ENCODE data around the gene ARHGEF10L.
A peak's percentile ranks its signal among the peaks of the same experiment; 100 is the strongest.

The ARHGEF10L gene

DNA sequence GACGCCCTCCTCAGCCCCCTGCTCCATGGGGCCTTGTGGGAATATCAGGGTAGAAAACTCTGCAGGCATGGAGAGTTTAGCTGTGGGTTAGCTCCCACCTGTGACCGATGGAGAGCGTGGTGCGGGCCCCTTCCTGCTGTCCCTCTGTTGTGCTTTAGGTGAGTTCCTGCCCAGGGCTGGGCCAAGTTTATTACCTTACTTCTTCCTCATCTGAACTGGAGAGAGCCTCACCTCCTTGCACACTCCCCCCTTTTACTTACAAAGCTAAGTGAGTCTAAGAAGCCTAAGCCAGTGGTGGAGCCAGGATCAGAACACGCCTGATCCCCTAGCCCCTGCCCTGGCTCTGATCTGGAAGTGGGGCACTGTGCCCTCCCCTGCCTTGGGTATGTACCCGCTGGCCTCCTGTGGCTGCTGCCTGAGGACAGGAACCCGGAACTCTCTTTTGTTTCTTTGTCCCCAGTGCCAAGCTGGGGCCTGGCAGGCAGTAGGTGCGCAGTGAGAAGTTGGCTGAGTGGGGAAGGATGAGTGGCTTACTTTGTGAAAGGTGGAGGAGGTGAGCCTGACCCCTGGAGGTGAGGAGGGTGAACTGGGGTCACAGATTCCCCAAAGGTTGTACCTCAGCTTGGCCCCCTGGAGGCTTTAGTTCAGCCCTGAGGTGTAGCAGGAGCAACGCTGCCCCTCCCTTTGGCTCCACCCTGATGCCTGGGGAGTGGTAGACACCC, 32.9 kb downstream of the ARHGEF10L start:
- DNase-seq, result no peak

DNA sequence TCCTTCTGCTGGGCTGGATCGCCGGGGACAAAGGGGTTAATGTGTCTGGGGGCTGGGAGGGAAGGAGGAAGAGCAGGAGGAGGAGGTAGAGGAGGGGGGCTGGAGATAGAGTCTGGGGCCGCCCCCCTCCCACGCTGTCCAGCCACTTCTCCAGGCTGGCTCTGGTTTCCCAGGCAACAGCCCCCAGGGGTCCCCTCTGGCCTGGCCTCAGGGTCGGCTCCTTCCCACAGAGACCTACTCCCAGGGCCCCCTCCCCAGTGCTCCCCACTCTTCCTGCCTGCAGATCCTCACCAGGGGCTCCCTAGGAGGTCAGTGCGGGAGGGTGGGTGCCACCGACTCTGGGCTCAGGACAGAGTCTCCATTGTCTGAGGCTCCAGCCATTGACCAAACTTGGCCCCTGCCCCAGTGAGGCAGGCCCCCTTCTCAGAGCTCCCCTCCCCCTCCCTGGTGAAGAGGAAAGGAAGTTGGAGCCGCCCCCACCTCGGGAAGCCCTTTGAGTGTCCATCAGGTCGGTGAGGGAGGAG, 34.1 kb downstream of the ARHGEF10L start:
- peak in 1 of 3 experiments; percentile 59 for DNase-seq

DNA sequence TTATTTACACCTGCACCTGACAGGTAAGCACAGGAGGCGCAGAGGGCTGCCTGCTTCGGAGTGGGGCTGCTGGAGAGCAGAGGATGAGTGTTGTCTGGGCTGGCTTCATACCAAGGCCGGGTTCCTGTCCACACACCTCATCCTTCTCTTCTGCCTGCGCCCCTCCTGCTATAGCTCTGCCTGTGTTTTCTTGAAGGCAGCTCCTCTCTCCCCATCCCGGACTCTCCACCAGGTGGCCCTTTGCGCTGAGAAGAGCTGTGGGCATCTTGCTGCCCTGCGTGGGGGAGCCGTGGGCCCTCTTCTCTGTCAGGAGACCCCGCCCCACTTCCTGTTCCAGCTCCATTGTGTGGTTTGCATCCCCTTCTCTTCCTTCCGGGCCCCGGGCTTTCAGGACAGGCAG, 35.0 kb downstream of the ARHGEF10L start:
- DNase-seq, result peak in 2 of 3 experiments; percentile 15 to 50

GRCh38 chr1:17575797-17576518, 36.5 kb downstream of the ARHGEF10L start:
- DNase-seq, result peak in 1 of 3 experiments; percentile 33

DNA sequence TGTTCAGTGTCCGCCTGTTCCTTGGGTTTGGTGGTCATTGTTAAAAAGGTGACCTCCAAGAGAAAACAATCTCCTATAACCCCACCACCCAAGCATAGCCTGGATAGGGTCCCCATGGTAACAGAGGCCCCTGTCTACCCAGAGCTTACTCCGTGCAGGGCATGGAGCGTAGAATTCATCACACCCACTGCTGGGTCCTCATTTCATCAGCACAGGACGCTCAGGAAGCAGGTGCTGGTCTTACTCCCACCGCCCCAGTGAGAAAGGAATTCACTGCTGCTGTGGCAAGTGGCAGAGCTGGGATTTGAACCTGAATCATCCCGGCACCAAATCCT, 37.0 kb downstream of the ARHGEF10L start:
- DNase-seq, result no peak

GRCh38 chr1:17577907-17578297, 38.4 kb downstream of the ARHGEF10L start:
- DNase-seq, result no peak

- peak in 1 of 3 experiments; percentile 16 for DNase-seq
Observed at GRCh38 chr1:17579951-17580939, 40.7 kb downstream of the ARHGEF10L start.

DNA sequence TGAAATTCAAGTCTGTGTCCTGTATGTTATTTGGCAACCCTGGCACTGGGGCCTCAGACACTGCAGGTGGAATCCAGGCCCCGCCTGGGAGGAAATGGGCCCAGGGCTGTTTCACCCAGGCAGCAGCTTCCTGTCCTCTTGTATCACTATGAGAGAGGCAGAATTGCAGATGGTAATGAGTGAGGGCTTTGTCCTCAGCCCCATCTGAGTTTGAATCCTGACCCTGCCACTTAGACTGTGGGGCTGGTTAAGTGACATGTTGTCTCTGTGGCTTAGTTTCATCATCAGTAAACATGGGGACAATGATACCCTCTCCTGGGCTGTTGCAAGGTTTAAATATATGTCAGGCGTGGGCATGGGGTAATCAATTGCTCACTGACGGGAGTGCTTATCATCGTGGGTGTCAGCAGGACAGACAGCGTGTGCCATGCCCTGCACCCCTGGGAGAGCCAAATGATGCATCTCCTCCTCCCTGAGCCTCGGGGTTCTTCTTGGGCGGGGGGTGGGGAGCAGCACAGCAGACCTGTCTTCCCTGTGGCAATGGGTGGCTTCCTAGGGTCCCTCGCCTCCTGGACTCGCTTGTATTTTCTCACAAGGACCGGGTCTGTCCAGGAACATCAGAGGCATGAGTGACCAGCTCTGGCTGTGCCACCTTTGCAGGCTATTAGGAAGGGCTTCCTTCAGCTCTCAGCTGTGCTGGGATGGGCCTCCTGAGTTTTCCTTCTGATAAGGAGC, 42.1 kb downstream of the ARHGEF10L start:
- DNase-seq, result peak in 2 of 3 experiments; percentile 12 to 51

DNA sequence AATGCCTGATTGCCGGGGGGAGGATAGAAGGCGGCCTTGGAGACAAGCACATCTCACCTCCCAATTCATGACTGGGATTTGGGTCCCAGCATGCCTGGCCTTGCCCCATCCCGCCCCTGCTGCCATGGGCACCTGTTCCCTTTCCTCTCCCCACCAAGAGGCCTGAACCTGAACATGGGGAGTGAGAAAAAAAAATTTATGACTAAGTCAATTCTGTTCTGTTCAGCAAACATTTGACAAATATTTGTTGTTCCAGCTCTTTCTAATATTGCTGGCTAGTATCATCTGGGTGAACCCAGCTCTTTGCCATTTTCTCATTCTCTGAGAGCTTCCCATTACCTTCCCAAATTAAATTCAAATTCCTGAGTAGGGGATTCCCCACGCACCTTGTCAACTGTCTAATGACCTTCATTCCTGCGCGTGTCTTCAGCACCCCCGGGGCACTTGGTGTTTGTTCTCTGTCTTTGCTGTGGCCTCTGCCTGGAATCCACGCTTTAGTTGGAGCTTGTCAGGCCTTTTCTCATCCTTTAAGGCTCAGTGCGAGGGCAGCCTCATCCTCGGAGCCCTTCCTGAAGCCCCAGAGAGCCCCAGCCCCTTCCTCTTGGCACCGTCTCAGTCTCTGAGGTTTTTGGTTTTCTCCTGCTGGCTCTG, 42.8 kb downstream of the ARHGEF10L start:
- peak in 1 of 3 experiments; percentile 28 for DNase-seq

DNA sequence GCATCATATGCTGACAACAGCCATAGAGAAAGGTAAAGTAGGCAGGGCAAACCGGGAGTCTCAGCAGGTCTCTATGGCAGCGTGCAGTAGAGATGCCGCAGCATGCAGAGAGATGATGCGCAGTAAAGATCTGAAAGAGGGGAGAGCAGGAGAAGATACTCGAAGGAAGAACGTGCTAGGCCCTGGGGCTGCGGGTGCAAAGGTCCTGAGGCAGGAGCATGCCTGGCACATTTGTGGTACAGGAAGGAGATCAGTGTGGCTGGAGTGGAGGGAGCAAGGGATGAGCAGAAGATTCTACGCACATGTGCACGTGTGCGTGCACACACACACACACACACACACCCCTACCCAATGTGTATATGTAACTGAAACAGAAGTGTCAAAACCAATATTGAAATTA, 45.0 kb downstream of the ARHGEF10L start:
- DNase-seq, result no peak

DNA sequence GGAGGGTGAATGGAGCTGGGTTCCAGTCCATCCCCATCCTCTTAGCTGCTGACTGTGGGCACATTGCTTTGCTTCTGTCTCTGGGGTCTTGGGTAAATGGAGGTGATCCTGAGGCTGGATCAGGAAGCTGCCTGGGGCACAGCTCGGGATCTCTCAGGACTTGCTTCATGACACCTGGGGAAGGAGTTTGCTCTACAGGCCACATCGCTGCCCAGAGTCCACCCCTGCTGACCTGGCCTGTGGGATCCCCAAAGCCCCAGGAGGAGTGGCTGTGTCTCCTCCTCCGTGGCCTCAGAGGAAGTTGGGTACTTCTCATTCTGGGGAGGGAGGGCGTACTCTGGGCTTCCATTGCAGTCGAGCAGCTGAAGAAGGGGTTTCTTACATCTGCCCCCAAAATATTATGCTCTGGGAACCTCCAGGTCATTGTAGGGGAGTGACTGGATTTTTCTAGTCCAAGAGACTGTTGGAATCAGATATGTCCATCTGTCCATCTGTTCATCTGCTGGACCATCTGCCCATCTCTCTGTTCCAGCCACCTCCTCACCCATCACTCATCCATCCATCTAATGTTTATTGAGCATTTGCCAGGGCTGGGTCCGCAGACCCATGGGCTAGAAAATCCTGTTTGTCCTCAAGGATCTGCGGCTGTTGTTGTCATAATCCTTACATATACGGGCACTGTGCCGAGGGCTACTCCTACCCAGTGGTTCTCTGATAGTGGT, 45.9 kb downstream of the ARHGEF10L start:
- DNase-seq, result no peak

GRCh38 chr1:17586172-17586964, 46.9 kb downstream of the ARHGEF10L start:
- peak in 1 of 3 experiments; percentile 6 for DNase-seq

GRCh38 chr1:17587693-17588047, 48.2 kb downstream of the ARHGEF10L start:
- no peak for DNase-seq

GRCh38 chr1:17588048-17588871, 48.8 kb downstream of the ARHGEF10L start:
- peak; percentile 65 to 76 (median 67) for DNase-seq

DNA sequence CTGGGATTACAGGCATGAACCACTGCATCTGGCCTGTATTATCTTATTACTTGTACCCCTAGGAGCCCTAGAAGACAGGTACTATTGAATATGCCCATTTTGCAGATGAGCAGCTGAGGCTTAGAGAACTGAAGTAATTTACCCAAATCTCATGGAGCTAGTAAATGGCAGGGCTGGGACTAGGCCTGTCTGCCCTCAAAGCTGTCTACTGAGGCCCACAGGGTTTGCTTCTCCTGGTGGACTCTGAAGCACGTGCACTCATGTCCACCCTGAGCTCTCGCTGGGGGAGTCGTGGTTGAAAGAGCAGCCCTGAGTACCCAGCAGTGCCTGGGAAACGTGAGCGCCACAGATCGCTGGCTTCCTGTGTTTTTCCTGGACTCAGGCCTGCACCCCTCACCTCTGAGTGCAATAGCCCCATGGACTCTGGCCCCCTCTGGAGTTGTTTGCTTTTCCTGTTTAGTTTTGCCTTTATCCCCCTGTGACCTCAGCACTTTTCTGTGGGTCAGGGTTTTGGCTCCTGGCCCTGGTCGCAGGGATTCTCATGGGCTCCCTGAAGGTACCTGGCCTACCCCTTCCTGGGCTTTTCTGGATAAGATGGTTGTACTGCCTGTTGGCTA, 52.4 kb downstream of the ARHGEF10L start:
- peak in 1 of 3 experiments; percentile 9 for DNase-seq

DNA sequence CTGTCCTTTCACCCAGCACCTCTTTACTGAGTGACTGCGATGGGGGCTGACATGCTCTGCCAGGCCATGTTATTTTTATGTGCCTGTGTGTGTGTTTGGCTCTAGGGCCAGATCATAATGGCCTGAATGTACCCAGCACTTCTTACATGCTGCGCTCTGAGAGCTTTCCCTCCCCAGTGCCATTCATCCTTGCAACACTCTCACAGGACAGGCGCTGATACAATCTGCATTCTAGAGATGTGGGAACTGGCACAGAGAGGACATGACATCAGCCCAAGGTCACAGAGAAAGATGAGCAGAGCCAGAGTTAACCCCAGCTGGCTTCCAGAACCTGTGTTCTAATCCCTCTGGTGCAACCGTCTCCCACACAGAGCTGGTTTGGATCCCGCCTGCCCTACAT, 54.5 kb downstream of the ARHGEF10L start:
- DNase-seq, result no peak

GRCh38 chr1:17594690-17595601, 55.4 kb downstream of the ARHGEF10L start:
- peak in 2 of 3 experiments; percentile 37 to 70 for DNase-seq

DNA sequence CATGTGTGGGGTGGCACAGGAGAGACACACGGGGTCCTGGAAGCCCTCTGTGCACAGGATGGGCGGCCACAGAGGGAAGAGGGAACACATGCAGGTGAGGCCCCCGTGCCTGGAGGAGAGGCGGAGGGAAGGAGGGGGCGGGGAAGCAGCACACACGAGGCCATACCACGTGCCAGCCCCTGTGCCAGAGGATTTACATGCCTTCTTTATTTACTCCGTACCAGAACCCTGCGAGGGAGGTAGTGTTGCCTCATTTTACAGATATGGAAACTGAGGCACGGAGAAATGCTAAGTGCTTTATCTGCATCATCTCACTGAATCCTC, 56.1 kb downstream of the ARHGEF10L start:
- DNase-seq, result no peak

All from NCI-H1417 (cell line).